Measurements from ENCODE around the gene SEMA3A. TPM values are rescaled to one million over a fixed set of nuclear protein-coding genes. Genes with fewer than 3 reads are reported as not detected.
"Not testable (repeated sequence)": the region's sequence is repeated elsewhere in the genome, so short reads cannot be mapped to it uniquely, and the experiment has no call there.

The SEMA3A gene
- total RNA-seq, 1 donor from 2014 or later: 1.9 TPM

GRCh38 chr7:84154991-84155781, 39.4 kb downstream of the SEMA3A start:
- TF ChIP-seq, protein P1, sequence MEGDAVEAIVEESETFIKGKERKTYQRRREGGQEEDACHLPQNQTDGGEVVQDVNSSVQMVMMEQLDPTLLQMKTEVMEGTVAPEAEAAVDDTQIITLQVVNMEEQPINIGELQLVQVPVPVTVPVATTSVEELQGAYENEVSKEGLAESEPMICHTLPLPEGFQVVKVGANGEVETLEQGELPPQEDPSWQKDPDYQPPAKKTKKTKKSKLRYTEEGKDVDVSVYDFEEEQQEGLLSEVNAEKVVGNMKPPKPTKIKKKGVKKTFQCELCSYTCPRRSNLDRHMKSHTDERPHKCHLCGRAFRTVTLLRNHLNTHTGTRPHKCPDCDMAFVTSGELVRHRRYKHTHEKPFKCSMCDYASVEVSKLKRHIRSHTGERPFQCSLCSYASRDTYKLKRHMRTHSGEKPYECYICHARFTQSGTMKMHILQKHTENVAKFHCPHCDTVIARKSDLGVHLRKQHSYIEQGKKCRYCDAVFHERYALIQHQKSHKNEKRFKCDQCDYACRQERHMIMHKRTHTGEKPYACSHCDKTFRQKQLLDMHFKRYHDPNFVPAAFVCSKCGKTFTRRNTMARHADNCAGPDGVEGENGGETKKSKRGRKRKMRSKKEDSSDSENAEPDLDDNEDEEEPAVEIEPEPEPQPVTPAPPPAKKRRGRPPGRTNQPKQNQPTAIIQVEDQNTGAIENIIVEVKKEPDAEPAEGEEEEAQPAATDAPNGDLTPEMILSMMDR (IDR thresholded peaks at IDR 0.05; ENCODE audit: borderline replicate concordance): no peak
- no peak overlapping the region for H3K4me3 ChIP-seq
- no peak overlapping the region for H3K27ac ChIP-seq (replicated peaks)
- intact Hi-C loops (cut with micrococcal nuclease): no loop called here
- no peak for DNase-seq
- no peaks in the 10 kb centered on the region for H3K4me1 ChIP-seq
- H3K9me3 ChIP-seq (replicated peaks): no peaks in the 10 kb centered on the region
- H3K36me3 ChIP-seq: no peaks in the 10 kb centered on the region
- H3K27me3 ChIP-seq (ENCODE audit: low read depth): no peaks in the 10 kb centered on the region

GRCh38 chr7:84152995-84153394, 41.6 kb downstream of the SEMA3A start:
- no peak for DNase-seq
- Histone ChIP-seq H3K4me1 (no peaks in the 10 kb centered on the region), H3K9me3 (replicated peaks) (no peaks in the 10 kb centered on the region), H3K4me3 (no peak overlapping the region), H3K27ac (replicated peaks) (no peak overlapping the region), H3K27me3 (ENCODE audit: low read depth) (no peaks in the 10 kb centered on the region), H3K36me3 (no peaks in the 10 kb centered on the region)
- intact Hi-C loops (cut with micrococcal nuclease): no loop called here
- TF ChIP-seq, protein P1 (IDR thresholded peaks at IDR 0.05; ENCODE audit: borderline replicate concordance): no peak

GRCh38 chr7:84150370-84150769, 44.2 kb downstream of the SEMA3A start:
- H3K27me3 ChIP-seq (ENCODE audit: low read depth); H3K4me3 ChIP-seq; H3K36me3 ChIP-seq; DNase-seq; intact Hi-C loops (cut with micrococcal nuclease); H3K4me1 ChIP-seq; H3K9me3 ChIP-seq (replicated peaks); H3K27ac ChIP-seq (replicated peaks): not testable (repeated sequence)

DNA sequence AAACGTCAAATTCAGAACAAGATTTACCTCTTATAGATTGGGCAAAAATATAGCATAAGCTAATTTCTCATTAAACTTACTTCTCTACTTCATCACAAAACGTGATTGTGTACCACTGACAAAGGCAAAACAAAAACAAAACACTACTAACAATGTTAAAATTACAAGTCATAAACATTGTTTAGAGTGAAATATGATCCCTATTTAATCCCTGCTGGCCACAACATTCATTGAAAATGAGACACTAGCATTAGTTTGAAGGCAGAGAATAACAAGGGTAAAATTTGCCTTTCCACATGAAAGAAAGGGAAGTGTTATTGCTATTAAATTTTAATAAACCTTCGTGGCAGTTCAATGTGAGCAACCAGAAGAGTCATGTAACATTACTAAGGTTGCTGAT, 45.0 kb downstream of the SEMA3A start:
- Histone ChIP-seq H3K27me3 (ENCODE audit: low read depth) (no peaks in the 10 kb centered on the region), H3K4me1 (no peaks in the 10 kb centered on the region), H3K9me3 (replicated peaks) (no peaks in the 10 kb centered on the region), H3K36me3 (no peaks in the 10 kb centered on the region), H3K27ac (replicated peaks) (no peak overlapping the region), H3K4me3 (no peak overlapping the region)
- TF ChIP-seq, protein P1 (IDR thresholded peaks at IDR 0.05; ENCODE audit: borderline replicate concordance): no peak
- no peak for DNase-seq
- intact Hi-C loops (cut with micrococcal nuclease): no loop called here

DNA sequence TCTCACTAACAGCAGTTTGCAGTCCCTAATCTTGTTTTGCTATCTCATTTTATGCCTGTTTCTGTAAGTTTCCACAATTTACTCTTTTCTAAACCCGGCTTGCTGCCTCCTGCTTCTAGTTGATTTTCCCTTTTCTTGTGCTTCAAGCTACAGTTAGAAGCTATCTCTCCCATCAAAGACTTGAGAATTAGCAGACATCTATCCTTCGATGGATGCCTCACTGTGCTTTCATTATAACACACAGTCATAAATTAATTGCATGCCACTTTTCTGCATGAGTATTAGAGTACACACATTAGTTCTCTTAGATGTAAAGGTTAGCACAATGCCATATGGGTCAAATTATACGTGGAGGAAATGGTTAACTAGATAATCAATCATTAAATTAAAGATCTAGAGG, 48.7 kb downstream of the SEMA3A start:
- H3K4me1 ChIP-seq: no peaks in the 10 kb centered on the region
- intact Hi-C loops (cut with micrococcal nuclease): no loop called here
- H3K36me3 ChIP-seq: no peaks in the 10 kb centered on the region
- no peaks in the 10 kb centered on the region for H3K27me3 ChIP-seq (ENCODE audit: low read depth)
- no peak overlapping the region for H3K27ac ChIP-seq (replicated peaks)
- TF ChIP-seq, protein P1 (IDR thresholded peaks at IDR 0.05; ENCODE audit: borderline replicate concordance): no peak
- no peak overlapping the region for H3K4me3 ChIP-seq
- H3K9me3 ChIP-seq (replicated peaks): no peaks in the 10 kb centered on the region
- DNase-seq: no peak

DNA sequence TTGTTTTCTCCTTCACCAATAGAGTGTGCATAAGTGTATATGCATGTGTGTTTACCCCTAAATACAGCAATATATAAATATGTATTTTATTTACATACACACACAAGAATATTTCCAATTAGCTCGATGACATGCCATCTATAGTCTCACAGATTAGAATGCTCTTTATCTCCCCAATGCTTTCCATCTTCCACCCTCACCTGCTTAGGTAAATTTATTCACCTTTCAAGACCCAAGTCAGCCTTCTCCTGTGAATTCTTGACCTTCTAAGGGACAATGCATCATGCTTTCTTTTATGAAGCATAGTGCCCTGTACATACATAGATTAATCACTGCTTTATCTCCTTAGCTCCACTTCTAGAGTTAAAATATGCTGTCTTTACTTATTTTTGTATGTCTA, 49.7 kb downstream of the SEMA3A start:
- Histone ChIP-seq H3K27me3 (ENCODE audit: low read depth) (no peaks in the 10 kb centered on the region), H3K27ac (replicated peaks) (no peak overlapping the region), H3K4me3 (no peak overlapping the region), H3K4me1 (no peaks in the 10 kb centered on the region), H3K36me3 (no peaks in the 10 kb centered on the region), H3K9me3 (replicated peaks) (no peaks in the 10 kb centered on the region)
- TF ChIP-seq, protein P1 (IDR thresholded peaks at IDR 0.05; ENCODE audit: borderline replicate concordance): no peak
- DNase-seq: no peak
- intact Hi-C loops (cut with micrococcal nuclease): no loop called here

All from left ventricle myocardium inferior (tissue), 1 donor.